ENCODE measurements around the gene MARCKSL1. TPM values are rescaled to one million over a fixed set of nuclear protein-coding genes. Genes with fewer than 3 reads are reported as not detected.
A peak's percentile ranks its signal among the peaks of the same experiment; 100 is the strongest.

The MARCKSL1 gene
- total RNA-seq, 6 experiments from 2014 or later, result 10.0 to 24.4 (median 14.2) TPM

DNA sequence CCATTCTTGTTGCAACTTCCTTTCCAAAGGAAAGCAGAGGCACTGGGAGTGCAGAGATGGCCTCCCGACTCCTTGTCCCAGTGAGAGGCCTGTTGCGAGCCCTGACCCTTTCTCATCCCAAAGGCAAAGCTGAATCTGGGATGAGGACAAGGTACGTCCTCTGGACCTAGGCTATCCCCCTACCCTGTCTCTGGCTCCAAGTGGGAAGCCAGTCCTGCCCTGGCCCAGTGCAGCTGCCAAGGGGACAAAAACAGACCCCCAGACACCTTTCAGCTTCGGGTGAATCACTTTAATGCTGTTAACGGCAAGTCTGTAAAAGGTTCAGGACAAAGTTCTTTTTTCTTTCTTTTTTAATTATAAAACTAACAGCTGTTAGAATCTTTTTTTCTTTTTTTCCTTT is 28.8 kb upstream of the MARCKSL1 start:
- DNase-seq, result no peak
- 86% methylated on average over 3 of the region's 5 CpGs for WGBS (ENCODE audit: insufficient coverage, low coverage, low lambda C conversion rate, missing lambda C conversion rate)
- Histone ChIP-seq H3K4me3 (no peak overlapping the region), H3K27ac (no peak overlapping the region), H3K9me3 (no peaks in the 10 kb centered on the region), H3K36me3 (peaks cover 0 to 54% (median 15%) of the 10 kb centered on the region in 4 donors), H3K4me1 (peaks cover 0 to 13% (median 6%) of the 10 kb centered on the region in 4 donors), H3K27me3 (no peaks in the 10 kb centered on the region)
- intact Hi-C loops (cut with DNase I), result loop anchor here in 1 of 2 donors (10.0 kb wide), 1 partner anchor 150 kb away; no protein-coding TSS in a partner anchor
- ATAC-seq, result no peak
- TF ChIP-seq POLR2A (IDR thresholded peaks at IDR 0.05), result no peak
- TF ChIP-seq, protein P1, sequence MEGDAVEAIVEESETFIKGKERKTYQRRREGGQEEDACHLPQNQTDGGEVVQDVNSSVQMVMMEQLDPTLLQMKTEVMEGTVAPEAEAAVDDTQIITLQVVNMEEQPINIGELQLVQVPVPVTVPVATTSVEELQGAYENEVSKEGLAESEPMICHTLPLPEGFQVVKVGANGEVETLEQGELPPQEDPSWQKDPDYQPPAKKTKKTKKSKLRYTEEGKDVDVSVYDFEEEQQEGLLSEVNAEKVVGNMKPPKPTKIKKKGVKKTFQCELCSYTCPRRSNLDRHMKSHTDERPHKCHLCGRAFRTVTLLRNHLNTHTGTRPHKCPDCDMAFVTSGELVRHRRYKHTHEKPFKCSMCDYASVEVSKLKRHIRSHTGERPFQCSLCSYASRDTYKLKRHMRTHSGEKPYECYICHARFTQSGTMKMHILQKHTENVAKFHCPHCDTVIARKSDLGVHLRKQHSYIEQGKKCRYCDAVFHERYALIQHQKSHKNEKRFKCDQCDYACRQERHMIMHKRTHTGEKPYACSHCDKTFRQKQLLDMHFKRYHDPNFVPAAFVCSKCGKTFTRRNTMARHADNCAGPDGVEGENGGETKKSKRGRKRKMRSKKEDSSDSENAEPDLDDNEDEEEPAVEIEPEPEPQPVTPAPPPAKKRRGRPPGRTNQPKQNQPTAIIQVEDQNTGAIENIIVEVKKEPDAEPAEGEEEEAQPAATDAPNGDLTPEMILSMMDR (IDR thresholded peaks at IDR 0.05), result no peak

DNA sequence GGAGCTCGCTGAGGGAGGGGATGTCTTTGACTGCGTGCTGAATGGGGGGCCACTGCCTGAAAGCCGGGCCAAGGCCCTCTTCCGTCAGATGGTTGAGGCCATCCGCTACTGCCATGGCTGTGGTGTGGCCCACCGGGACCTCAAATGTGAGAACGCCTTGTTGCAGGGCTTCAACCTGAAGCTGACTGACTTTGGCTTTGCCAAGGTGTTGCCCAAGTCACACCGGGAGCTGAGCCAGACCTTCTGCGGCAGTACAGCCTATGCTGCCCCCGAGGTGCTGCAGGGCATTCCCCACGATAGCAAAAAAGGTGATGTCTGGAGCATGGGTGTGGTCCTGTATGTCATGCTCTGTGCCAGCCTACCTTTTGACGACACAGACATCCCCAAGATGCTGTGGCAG is 27.7 kb upstream of the MARCKSL1 start:
- DNase-seq, result peak; percentile 75 to 84 (median 82)
- H3K4me3 ChIP-seq, result no peak overlapping the region
- H3K27ac ChIP-seq, result no peak overlapping the region
- H3K9me3 ChIP-seq, result no peaks in the 10 kb centered on the region
- H3K27me3 ChIP-seq, result no peaks in the 10 kb centered on the region
- peaks cover 0 to 43% (median 10%) of the 10 kb centered on the region in 4 donors for H3K36me3 ChIP-seq
- peak; percentile 61 to 73 (median 72) for ATAC-seq
- intact Hi-C loops (cut with DNase I), result loop anchor here in 1 of 2 donors (10.0 kb wide), 1 partner anchor 149 kb away; no protein-coding TSS in a partner anchor
- no peak for TF ChIP-seq POLR2A (IDR thresholded peaks at IDR 0.05)
- TF ChIP-seq, protein P1 (IDR thresholded peaks at IDR 0.05), result peak in 2 of 4 donors; percentile 30 to 39
- peaks cover 0 to 13% (median 6%) of the 10 kb centered on the region in 4 donors for H3K4me1 ChIP-seq
- 35% methylated on average over 4 of the region's 12 CpGs for WGBS (ENCODE audit: insufficient coverage, low coverage, low lambda C conversion rate, missing lambda C conversion rate)

DNA sequence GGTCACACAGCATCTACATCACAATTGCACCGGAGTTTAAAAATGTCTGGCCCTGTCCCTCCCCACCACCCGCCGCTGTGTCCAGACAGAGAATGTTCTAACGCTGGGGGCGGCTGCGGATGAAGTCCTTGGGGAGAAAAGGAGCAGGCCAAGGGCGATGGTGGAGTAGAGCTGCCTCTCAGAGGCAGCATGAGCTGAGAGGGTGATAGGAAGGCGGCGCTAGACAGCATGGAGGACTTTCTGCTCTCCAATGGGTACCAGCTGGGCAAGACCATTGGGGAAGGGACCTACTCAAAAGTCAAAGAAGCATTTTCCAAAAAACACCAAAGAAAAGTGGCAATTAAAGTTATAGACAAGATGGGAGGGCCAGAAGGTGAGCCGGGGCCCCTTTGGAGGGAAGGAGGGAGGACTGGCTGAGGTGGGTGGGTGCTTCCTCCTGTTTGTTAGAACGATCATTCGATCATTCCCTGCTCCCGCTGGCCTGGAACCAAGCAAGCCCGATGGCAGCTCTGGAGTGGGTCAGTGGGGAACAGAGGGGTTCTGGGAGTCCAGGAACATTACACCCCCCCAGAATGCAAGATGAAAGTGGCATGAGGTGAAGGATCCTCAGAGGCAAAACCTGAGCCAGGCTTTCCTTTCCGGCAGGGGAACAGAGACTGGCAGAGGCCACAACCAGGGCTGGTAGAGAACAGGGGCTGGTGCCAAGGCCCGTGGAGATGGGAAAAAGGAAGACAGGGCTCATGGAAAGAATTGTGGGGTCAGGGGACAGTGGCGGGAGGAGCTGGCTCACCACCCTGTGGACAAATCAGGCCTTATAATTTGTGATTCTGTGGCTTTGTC is 26.7 kb upstream of the MARCKSL1 start, which contains the start of the genes FAM229A and TSSK3:
Gene FAM229A (minus strand): TSS at position 12 of the 840 bp plus-strand sequence. CDS start 394 bp downstream, outside the sequence.
Gene TSSK3 (plus strand): TSS at position 66 of the 840 bp plus-strand sequence. CDS start 163 bp downstream, at position 229.
- Histone ChIP-seq H3K36me3 (peaks cover 0 to 33% (median 6%) of the 10 kb centered on the region in 4 donors), H3K27ac (peak within 1 kb of the TSS; percentile 13 to 37 (median 29)), H3K4me3 (peak within 1 kb of the TSS; percentile 17 to 43 (median 36)), H3K4me1 (peaks cover 0 to 23% (median 6%) of the 10 kb centered on the region in 4 donors), H3K27me3 (no peaks in the 10 kb centered on the region), H3K9me3 (no peaks in the 10 kb centered on the region)
- peak in 1 of 4 donors; percentile 2 for ATAC-seq
- intact Hi-C loops (cut with DNase I), result loop anchor here in 1 of 2 donors (10.0 kb wide), 1 partner anchor 148 kb away; no protein-coding TSS in a partner anchor
- WGBS (ENCODE audit: insufficient coverage, low coverage, low lambda C conversion rate, missing lambda C conversion rate), result 74% methylated on average over 17 of the region's 17 CpGs
- no peak for TF ChIP-seq POLR2A (IDR thresholded peaks at IDR 0.05)
- TF ChIP-seq, protein P1 (IDR thresholded peaks at IDR 0.05), result no peak
- DNase-seq, result no peak

DNA sequence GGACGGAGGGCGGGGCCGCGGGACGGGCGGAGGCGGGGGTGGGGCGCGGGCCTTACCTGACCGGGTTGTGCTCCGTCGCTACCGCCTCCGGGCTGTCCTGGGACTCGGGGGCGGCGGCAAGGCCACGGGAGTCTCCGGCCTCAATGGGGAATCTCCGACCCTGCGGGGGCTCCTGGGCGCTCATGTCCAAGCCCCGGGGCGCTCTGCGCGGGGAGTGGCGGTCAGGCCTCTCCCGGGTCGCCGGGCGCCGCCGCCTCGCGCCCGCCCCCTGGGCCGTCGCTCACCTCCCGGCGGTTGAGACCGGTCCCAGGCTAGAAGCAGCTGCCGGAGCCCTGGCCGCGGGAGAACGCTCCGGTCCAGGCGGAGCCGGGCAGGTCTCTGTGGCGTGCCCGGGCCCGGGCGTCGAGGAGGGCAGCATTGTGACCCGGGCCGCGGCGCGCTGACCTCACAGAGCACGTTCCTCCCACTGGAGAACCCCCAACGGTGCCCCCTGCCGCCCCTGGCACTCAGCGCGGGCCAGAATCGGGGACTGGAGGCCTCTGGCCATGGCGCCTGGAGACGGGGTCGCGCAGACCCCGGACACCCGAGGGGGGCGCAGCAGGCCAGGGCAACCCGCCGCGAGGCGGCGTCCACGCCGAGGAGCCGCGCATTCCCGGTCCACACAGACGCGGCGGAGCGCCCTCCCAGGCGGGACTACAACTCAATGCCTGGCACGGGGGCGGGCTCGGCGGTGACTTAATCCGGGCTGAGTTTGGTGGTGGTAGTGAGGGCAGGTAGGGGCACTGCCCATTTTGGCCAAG is 25.8 kb upstream of the MARCKSL1 start:
- no peak for TF ChIP-seq POLR2A (IDR thresholded peaks at IDR 0.05)
- TF ChIP-seq, protein P1 (IDR thresholded peaks at IDR 0.05), result peak; percentile 20 to 42 (median 34)
- ATAC-seq (peak; percentile 66 to 72 (median 71)), DNase-seq (peak; percentile 67 to 79 (median 67))
- peaks cover 0 to 24% (median 4%) of the 10 kb centered on the region in 4 donors for H3K36me3 ChIP-seq
- peak overlapping the region; percentile 17 to 43 (median 36) for H3K4me3 ChIP-seq
- intact Hi-C loops (cut with DNase I), result loop anchor here in 1 of 2 donors (10.0 kb wide), 1 partner anchor 147 kb away; no protein-coding TSS in a partner anchor
- H3K4me1 ChIP-seq, result peaks cover 0 to 24% (median 6%) of the 10 kb centered on the region in 4 donors
- H3K27me3 ChIP-seq, result no peaks in the 10 kb centered on the region
- H3K9me3 ChIP-seq, result no peaks in the 10 kb centered on the region
- WGBS (ENCODE audit: insufficient coverage, low coverage, low lambda C conversion rate, missing lambda C conversion rate), result 0% methylated on average over 2 of the region's 91 CpGs
- H3K27ac ChIP-seq, result peak overlapping the region; percentile 13 to 37 (median 29)
